NCI-H69 (cell line): Measurements from ENCODE around the gene SMYD4.
"Not testable (repeated sequence)": the region's sequence is repeated elsewhere in the genome, so short reads cannot be mapped to it uniquely, and the experiment has no call there.

Source experiments
- DNase-seq: peaks from one replicate; lab custom pipeline; 2025; lab: John Stamatoyannopoulos, UW

The SMYD4 gene

GRCh38 chr17:1830288-1830687, 586 bp upstream of the SMYD4 start:
- DNase-seq, result peak; percentile 37

GRCh38 chr17:1829216-1829591, 498 bp downstream of the SMYD4 start:
- peak; percentile 58 for DNase-seq

- DNase-seq, result no peak
Observed at GRCh38 chr17:1820528-1821252, 9.0 kb downstream of the SMYD4 start.

- no peak for DNase-seq
Observed at GRCh38 chr17:1813088-1813487, 16.6 kb downstream of the SMYD4 start.

GRCh38 chr17:1810450-1811103, 19.1 kb downstream of the SMYD4 start:
- DNase-seq, result no peak

- not testable (repeated sequence) for DNase-seq
Observed at GRCh38 chr17:1809815-1810214, 19.9 kb downstream of the SMYD4 start.

GRCh38 chr17:1808644-1809043, 21.1 kb downstream of the SMYD4 start:
- no peak for DNase-seq

GRCh38 chr17:1807890-1808289, 21.8 kb downstream of the SMYD4 start:
- DNase-seq, result no peak

GRCh38 chr17:1803280-1803679, 26.4 kb downstream of the SMYD4 start:
- no peak for DNase-seq

- DNase-seq, result no peak
Observed at GRCh38 chr17:1802429-1802828, 27.3 kb downstream of the SMYD4 start.

- no peak for DNase-seq
Observed at GRCh38 chr17:1800712-1801111, 29.0 kb downstream of the SMYD4 start.

- no peak for DNase-seq
Observed at GRCh38 chr17:1800240-1800639, 29.5 kb downstream of the SMYD4 start.

- DNase-seq, result not testable (repeated sequence)
Observed at GRCh38 chr17:1797846-1798245, 31.9 kb downstream of the SMYD4 start.

GRCh38 chr17:1797323-1797722, 32.4 kb downstream of the SMYD4 start:
- DNase-seq, result no peak

- DNase-seq, result no peak
Observed at GRCh38 chr17:1796800-1797199, 32.9 kb downstream of the SMYD4 start.

GRCh38 chr17:1793447-1793806, 36.3 kb downstream of the SMYD4 start:
- peak; percentile 75 for DNase-seq

GRCh38 chr17:1792495-1793446, 36.9 kb downstream of the SMYD4 start:
- DNase-seq, result no peak

GRCh38 chr17:1789936-1790335, 39.8 kb downstream of the SMYD4 start:
- DNase-seq, result no peak

GRCh38 chr17:1787301-1787902, 42.3 kb downstream of the SMYD4 start:
- DNase-seq, result no peak

GRCh38 chr17:1786708-1787107, 43.0 kb downstream of the SMYD4 start:
- no peak for DNase-seq

- no peak for DNase-seq
Observed at GRCh38 chr17:1785930-1786329, 43.8 kb downstream of the SMYD4 start.
